ENCODE measurements around the gene ADARB1.

ADARB1 gene

DNA sequence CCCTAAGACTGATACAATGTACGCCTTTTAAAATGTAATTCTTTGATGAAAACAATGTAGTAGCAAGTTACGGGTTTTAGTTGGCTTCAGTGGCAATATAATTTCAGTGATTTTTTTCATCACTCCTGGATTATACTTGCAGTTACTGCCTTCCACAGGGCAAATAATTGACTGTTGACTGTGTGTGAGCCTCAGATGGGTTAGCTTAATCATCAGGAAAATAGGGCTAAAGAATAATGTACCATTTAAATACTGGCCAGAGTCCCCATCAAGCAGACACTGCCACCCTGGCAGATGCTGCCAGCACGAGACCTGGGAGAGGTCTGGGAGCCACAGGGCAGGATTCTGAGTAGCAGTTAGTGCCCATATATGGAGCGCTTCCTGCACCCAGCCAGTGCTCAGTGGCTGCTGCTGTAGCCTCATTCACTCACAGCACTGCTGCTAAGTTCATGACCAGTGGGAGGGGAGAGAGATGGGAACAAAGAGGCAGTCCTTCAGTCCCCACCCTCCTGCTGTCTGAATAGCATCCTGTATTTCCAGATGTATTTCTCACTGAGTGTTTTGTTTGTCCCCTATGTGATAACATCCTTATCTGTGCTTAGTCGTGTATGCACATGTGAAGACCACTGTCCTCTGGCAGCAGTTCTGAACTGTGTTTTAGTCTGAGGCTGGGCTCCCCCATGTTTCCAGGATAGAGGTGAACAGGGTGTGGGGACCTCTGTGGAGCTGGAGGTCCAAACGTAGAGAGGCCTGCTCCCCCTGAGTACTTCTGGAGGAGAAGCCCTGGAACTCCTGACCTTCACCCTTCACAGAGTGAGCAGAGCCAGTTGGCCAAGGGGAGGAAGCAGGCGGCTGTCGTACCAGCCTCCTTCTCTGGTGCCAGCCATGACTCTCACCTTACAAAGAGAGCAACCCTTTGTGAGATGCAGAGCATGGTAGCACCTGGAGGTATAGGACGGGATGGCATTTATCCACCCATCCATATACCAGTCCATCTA lies 80.4 kb downstream of the ADARB1 start:
- no peak for DNase-seq

DNA sequence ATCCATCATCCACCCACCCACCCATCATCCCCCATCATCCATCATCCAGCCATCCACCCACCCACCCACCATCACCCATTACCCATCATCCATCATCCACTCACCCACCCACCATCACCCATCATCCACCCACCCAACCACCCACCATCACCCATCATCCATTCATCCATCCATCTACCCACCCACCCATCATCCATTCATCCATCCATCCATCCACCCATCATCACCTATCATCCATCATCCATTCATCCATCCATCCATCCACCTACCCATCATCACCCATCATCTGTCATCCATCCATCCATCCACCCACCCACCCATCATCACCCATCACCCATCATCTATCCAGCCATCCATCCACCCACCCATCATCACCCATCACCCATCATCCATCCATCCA lies 81.5 kb downstream of the ADARB1 start:
- DNase-seq: no peak

DNA sequence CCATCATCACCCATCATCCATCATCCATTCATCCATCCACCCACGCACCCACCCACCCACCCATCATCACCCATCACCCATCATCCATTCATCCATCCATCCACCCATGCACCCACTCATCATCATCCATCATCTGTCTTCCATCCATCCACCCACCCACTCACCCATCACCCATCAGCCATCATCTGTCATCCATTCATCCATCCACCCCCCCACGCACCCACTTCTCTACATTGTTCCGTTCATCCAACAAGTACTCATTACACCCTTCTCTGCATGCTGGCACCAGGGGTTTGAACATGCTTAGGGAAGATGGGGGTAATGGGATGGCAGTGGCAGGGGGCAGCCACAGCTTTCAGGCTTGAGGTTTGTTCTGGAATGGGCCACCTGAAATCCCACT lies 82.1 kb downstream of the ADARB1 start:
- DNase-seq: no peak

DNA sequence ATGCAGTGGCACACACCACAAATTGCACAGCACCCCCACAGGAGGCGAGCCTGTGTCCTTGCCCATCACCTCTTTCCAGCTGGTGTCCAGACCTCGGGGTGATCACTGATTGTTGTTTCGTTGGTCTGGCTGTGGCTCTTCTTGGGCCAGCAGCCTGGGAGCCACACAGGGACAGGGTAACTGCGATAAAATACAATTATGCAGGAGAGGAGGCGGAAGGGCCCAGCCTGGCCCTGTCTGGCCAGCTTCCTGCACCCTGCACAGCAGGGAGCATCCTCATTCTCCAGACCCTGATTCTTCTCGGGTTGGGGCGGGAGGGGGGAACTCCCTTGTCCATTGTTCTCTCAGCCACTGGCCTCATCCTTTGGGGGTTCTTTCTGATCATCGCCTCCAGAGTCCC lies 83.6 kb downstream of the ADARB1 start:
- DNase-seq: no peak

DNA sequence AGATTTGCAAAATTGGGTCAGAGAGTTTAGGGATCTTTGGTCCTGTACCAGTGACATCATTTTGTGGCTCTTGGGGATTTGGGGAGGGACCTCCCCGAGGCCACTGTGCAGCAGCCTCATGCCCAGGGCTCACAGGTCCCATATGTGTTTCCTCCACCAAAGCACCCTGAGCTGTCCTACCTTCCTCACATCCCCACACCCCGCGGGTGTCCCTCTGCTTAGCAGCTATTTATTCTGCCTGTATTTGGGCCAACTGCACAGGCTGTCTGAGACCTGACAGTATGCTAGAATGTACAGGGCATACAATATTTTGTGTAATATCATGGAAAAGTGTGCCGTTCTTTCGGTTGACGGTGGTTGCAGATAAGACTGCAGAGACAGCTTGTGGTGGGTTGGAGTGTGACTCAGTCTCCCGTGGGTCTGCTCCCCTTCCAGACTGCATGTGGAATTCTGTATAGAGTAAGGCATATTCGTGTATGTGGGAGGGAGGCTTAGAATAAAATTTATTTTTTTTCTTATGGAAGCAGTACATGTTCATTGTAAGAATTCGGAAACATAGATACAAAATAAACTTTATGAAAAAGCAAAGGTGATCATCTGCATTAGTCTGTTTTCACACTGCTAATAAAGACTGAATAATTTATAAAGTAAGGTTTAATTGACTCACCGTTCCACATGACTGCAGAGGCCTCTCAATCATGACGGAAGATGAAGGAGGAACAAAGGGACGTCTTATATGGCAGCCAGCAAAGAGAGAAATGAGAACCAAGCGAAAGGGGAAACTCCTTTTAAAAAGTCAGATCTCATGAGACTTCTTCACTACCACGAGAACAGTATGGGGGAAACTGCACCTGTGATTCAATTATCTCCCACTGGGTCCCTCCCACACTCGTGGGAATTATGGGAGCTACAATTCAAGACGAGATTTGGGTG lies 84.4 kb downstream of the ADARB1 start:
- no peak for DNase-seq

DNA sequence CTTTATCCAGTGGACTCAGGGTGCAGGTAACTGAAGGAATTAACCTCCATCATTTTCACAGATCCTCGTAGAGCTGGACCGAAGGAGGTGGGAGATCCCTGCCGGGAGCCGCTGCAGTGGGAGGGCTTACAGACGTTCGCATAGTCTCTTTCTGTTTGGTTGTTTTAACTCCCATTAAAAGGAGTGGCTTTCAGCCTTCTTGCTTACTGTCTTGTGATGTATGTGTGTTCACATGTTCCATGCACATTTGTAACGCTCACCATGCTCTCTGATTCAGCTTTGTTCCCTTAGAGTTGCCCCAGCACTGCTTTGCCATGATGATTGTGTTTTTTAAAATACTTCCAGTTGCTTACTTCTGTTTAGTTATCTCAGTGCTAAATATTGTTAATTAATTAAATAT lies 85.8 kb downstream of the ADARB1 start:
- no peak for DNase-seq

DNA sequence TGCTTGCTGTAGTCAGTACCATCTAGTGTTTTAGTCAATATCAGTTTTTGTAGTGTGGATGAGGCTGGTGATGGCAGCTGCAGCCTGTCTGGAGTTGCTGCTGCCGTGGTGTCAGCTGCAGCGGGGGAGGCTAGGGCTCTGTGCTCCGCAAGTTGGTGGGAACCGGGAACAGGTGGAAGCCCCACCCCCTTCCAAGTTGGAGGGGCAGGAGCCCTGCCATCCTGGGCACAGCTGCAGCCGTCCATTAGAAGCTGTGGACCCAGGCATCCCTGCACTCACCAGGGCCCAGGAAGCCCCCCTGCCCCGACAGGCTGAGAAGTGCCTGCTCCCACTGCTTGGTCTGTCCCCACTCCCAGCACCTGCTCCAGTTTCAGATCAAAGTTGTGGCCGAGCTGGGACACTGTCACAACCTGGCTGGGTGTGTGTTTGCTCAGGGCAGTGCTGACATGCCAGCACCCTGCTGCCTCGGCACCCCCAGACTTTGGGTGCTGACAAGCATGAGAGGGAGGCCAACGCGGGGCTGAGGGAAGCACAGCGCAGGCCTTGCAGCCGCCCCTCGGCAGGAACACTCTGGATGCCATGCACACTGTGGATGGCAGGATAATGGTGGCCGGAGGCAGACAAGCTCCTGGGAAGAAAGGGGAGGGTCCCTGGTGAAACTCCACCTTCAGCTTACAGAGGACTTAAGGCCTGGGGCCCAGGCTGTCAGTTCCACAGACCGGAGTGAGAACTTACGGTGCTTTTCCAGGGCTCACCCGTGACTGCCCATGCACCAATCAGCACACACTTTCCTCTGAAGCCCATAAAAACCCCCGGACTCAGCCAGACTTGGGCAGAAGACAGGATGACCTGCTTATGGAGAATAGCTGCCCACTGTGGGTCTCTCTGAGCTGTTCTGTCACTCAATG lies 86.9 kb downstream of the ADARB1 start:
- no peak for DNase-seq

DNA sequence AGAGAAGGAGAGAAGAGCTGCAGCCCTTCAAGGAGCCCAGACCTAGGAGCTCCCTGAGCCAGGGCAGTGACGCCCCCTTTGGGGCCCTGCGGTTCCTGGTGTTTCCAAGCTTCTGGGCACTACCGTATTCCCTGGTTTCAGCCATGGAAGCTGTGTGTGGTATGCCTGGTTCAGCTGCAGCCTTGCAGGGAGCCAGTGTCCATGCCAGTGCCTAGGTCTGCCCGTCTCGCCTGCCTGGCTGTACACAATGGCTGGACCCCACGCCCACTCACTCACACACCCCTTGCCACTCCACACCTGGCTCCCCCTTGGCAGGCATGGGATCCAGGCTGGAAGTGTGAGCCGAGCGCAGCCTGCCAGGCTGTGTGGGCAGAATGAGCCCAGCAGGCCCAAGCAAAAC lies 87.7 kb downstream of the ADARB1 start:
- no peak for DNase-seq

DNA sequence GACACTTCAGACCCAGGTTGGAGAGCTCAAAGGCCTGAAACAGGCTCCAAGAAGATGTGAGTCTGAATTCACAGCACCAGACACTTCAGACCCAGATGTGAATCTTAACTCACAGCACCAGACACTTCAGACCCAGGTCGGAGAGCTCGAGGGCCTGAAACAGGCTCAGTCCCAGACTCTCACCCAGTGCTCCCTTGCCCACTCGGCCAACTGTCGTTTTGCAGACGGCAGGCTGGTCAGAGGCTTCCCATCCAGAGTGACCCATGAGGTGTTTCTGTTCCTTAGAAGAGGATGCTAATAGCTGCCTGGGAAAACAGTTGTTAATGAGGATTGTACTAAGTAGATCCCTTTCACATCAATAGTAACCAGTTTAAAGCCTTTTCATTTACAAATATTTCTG lies 88.4 kb downstream of the ADARB1 start:
- no peak for DNase-seq

DNA sequence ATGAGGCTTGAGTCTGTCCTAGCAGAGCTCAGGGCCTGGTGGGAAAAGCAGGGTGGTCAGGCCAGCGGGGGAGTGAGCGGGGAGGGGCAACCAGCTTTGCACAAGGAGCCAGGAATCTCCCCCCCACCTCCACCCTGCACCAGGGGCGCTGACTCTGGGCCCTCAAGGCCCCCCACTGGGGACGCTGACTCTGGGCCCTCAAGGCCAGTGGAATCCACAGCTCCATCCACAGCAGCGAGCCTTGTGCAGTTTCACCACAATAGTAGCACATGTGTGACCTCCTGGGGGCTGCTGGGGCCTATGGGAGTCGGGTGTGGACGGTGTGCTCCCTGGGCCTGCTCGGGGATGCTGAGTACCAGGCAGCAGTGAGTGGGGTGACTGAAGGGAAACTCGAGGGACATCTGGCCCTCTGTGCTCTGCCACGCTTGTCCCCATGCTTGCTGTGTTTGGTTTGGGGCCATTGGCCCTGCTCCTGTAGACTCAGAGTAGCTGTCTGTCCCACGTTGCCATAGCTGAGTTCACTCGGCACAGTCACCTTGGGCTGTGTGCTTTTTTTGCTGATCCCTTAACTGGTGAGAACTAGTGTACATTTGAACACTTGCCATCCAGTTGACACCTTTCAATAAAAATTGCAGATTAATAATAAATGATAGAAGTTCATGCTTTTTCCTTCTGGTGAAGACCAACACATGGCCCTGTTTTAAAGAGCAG lies 89.2 kb downstream of the ADARB1 start:
- DNase-seq: no peak

DNA sequence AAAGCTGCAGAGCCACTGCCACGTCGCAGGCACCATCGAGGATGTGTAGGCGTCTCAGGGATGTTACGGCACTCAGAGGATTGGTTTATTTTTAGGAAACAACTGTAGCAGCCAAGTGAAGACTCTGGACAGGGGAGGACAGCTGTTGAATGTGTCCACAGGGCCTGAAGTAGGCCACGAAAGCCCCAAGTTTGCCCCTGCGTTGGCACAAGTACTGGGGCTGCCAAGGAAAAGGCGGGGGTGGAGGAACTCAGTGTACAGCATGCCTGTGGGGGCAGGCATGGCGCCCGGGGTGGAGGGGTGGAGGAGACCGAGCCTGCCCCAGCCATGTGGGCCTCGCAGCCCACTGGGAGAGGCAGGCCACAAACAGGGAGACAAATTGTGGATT lies 89.7 kb downstream of the ADARB1 start:
- DNase-seq: no peak

DNA sequence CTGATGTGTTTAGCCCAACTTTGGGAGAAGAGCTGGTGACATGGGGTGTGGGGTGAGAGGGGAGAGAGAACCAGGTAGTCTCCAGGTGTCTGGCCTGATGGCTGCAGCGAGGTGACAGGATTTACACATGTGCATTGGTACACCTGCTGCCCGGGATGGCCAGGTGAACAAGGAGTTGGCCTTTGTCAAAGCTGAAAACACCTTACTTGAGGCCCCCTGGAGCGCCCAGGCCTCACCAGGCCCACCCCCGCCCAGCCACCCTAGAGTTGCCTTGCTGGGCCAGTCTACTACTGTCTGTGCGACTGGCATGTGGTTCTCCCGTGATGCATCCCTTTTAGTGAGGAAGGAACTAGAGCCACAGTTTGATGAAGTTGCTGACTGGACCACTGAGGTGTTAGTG lies 90.5 kb downstream of the ADARB1 start:
- DNase-seq: no peak

DNA sequence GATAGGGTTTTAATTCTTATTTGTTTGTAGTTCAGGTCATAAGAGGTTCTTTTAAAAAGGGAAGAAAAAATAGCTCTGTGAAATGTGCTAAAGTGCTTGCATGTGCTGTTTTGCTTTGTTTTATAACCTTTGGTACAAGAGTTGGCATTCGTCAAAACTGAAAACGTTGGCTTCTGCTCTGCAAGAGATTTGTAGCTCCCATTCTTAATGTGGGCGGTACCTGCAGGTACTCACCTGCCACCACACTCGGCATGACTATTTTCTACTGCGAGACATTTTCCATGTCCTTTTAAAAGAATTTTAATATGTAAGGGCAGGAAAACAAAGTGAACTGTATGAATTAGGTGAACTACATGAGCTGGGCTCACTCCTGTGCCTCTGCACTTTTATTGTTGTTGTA lies 92.6 kb downstream of the ADARB1 start:
- no peak for DNase-seq

DNA sequence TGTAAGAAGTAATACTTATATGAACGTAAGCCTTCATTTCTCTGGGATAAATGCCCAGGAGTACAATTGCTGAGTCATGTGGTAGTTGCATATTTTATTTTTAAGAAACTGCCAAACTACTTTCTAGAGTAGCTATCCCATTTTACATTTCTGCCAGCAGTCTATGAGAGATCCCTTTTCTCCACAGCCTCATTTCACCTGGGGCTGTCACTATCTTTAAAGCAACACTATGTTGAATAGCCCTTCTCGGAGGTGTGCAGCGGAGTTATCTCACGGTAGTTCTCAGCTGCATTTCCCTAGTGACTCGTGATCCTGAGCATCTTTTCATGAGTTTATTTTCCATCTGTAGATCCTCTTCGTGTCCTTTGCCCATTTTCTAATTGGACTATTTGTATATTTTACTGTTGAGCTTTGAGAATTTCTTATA lies 93.4 kb downstream of the ADARB1 start:
- DNase-seq: no peak

DNA sequence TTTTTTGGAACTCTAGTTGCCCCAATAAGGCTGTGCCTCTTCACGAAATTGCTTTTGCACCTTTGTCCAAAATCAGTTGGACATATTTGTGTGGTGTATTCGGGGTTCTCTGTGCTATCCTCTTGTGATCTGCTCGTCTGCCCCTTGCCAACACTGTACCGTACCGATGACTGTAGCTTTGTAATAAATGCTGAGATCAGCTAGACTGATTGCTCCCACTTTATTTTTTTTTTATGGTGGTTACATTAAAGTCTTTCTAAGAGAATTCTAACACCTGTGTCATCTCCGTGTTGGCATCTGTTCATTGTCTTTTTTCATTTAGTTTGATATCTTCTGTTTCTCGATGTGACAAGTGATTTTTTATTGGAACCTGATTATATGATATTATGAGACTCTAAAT lies 94.1 kb downstream of the ADARB1 start:
- no peak for DNase-seq

DNA sequence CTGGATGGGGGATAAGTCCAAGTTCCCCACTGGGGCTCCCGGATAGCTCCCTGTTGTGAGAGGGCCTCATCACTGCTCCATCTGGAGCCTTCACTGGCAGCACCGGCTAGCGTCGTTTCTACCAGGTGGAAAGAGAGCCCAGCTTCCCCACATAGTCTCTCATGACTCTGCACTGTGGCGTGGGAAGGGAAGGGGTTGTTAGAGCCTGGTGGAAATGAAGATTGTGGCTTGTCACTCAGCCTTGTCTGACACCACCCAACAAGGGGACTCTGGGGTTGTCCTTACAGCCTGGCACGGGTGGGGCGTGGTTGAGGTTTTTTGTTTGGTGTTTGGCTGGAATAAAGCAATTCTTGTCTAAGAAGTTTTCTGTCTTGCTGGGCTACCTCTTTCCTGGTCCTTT lies 94.6 kb downstream of the ADARB1 start:
- no peak for DNase-seq

DNA sequence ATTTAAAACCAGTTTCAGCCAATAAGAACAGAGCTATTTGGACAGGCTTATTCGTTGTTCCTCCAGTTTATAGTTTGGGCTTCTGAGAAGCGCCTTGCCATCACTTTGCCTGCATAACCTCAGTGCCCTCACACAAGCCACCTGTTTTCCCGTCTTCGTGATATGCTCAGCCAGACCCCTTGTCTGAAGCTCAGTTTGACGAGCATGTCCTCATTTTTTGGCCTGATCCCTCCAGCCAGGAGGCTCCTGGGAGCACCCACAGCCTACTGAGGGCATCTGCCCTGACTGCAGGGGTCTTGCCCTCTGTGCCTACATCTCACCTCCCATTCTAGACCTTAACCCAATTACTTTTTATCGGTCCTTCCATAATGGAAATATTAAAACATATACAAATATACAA lies 95.3 kb downstream of the ADARB1 start:
- no peak for DNase-seq

DNA sequence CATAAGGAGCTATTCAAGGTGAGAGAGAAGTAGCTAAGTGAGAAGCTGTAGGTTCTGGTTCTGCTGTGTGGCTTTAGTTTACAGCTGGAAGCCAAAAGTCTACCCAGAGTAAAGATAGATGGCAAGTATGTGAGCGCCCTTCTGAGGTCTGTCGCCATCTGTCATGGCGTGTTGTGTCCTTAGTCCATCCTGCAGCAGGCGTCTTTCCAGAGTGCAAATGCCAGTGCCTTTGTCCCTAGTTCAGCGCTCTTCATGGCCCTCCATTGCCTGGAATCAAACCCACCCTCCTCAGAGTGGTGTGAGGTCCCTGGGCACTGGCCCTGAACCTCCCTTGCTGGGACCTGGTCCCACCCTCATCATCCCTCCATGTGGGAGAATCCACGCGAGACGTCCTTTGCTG lies 96.6 kb downstream of the ADARB1 start:
- no peak for DNase-seq

DNA sequence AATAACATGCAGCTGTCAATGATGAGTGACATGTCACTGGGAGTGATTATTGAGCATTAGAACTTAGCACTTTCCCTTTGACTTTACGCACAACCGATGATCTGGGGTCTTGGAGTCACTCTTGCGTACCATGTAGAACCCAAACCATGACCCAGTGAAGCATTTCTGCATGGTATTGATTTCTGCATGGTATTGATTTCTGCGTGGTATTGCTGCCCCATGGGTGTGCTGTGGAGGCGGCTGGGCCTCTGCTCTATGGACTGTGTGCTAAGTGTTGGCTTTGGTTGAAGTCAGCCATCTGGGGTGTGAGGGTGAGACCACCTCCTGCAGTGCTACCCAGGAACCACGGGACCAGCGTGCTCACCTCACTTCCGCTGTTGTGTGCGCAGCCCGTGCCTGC lies 98.0 kb downstream of the ADARB1 start:
- no peak for DNase-seq

DNA sequence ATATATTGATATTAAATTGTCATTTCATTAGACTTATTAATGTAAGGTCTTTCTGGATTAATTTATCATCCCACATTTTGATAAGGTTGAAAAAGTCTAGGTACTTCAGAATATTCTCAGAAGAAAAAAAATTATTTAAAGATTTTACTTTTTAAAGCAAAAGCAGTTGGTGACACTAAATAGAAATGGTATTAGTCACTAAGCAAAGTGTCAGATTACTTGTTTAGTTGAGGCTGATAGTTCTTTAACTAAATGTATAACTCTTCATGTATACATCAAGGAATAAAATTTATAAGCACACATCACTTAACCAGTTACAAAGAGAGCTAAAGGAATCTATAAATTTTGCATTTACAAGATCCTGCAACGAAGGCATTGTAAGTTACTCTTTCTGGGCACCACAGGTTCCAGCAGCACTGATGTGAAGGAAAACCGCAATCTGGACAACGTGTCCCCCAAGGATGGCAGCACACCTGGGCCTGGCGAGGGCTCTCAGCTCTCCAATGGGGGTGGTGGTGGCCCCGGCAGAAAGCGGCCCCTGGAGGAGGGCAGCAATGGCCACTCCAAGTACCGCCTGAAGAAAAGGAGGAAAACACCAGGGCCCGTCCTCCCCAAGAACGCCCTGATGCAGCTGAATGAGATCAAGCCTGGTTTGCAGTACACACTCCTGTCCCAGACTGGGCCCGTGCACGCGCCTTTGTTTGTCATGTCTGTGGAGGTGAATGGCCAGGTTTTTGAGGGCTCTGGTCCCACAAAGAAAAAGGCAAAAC lies 101.1 kb downstream of the ADARB1 start:
- DNase-seq: no peak

DNA sequence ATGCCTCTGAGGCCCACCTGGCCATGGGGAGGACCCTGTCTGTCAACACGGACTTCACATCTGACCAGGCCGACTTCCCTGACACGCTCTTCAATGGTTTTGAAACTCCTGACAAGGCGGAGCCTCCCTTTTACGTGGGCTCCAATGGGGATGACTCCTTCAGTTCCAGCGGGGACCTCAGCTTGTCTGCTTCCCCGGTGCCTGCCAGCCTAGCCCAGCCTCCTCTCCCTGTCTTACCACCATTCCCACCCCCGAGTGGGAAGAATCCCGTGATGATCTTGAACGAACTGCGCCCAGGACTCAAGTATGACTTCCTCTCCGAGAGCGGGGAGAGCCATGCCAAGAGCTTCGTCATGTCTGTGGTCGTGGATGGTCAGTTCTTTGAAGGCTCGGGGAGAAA lies 101.8 kb downstream of the ADARB1 start:
- DNase-seq: no peak

Measured in NCI-H524 treated with DMSO at 0.1 percent for 48 hours (cell line).